Endothelial cell of umbilical vein (primary cell): ENCODE data around the gene SEC61A1. TPM values are rescaled to one million over a fixed set of nuclear protein-coding genes. Genes with fewer than 3 reads are reported as not detected.

Source experiments
- BruUV-seq: library from RNA; stranded (reverse); fragments of 400-500 nt; replicated peaks from 2 replicates; lab custom pipeline; 2021; lab: Mats Ljungman, UMichigan
- CTCF ChIA-PET: fragments of 300-600, 350-600 bp; sonication (Branson Sonifier 250); formaldehyde crosslinking; loops from one replicate; lab custom pipeline; 2021; ENCODE audit warnings: antibody characterized with exemption, inconsistent platforms; lab: Charles Lee
- POLR2A ChIA-PET: fragments of 300-600, 350-600 bp; sonication (Branson Sonifier 250); formaldehyde crosslinking; loops from one replicate; lab custom pipeline; 2021; ENCODE audit warnings: antibody characterized with exemption, inconsistent platforms; lab: Charles Lee
- DNase-seq: peaks from one replicate; pipeline ENCODE4 v3.0.0-alpha.2; 2011; ENCODE audit warnings: low read depth, low spot score
- FAIRE-seq: peaks from 2 replicates; lab custom pipeline; 2011; peaks lifted over from hg19 to GRCh38; lab: Jason Lieb, UNC
- H2AFZ ChIP-seq: 2 replicates; pipeline ENCODE4 v1.6.0; 2012; ENCODE audit warnings: low read depth, low read length, control low read depth, inconsistent platforms
- H3K27ac ChIP-seq: 2 replicates; pipeline ENCODE4 v1.5.1; 2011; ENCODE audit warnings: low read depth, mild to moderate bottlenecking, control low read depth, low read length, moderate library complexity; ENCODE audit not compliant: insufficient read depth
- H3K27me3 ChIP-seq, 2 experiments: 2 replicates each; pipeline versions ENCODE4 v1.6.0 to v1.6.1; 2011; ENCODE audit warnings: low read length in 2 of 2, mixed read lengths in 1 of 2; ENCODE audit not compliant: control insufficient read depth in 2 of 2, insufficient read depth in 2 of 2
- H3K36me3 ChIP-seq, 2 experiments: 2 replicates in 1 of 2; 3 replicates in 1 of 2; pipeline ENCODE4 v1.5.1; 2011; ENCODE audit warnings: low read length in 2 of 2, mild to moderate bottlenecking in 1 of 2, moderate library complexity in 1 of 2; ENCODE audit not compliant: control insufficient read depth in 2 of 2, insufficient read depth in 2 of 2; ENCODE audit errors: extremely low read depth in 1 of 2
- H3K4me1 ChIP-seq: 3 replicates; pipeline ENCODE4 v1.5.1; 2011; ENCODE audit warnings: mild to moderate bottlenecking, low read length; ENCODE audit not compliant: control insufficient read depth, insufficient read depth; ENCODE audit errors: extremely low read depth
- H3K4me2 ChIP-seq: 2 replicates; pipeline ENCODE4 v1.6.1; 2011; ENCODE audit warnings: low read length, control low read depth, mixed read lengths; ENCODE audit not compliant: insufficient read depth
- H3K4me3 ChIP-seq, 3 experiments: fragments of 200-600 bp in 1 of 3; sonication (generic), shearing (Covaris generic) in 1 of 3; replicated peaks in 1 of 3; 2 replicates each; pipeline ENCODE4 v1.5.1; 2011 to 2016; ENCODE audit warnings: control low read depth in 3 of 3, low read length in 3 of 3, mild to moderate bottlenecking in 2 of 3, inconsistent platforms in 1 of 3, low read depth in 1 of 3, moderate library complexity in 1 of 3; ENCODE audit not compliant: insufficient read depth in 1 of 3
- H3K79me2 ChIP-seq: 2 replicates; pipeline ENCODE4 v1.6.0; 2012; ENCODE audit warnings: low read length, inconsistent platforms; ENCODE audit not compliant: control insufficient read depth, insufficient read depth
- H3K9ac ChIP-seq: replicated peaks from 2 replicates; pipeline ENCODE3; 2011; ENCODE audit warnings: low read length, control low read depth; ENCODE audit not compliant: insufficient read depth; ENCODE audit errors: extremely low read depth
- H3K9me1 ChIP-seq: replicated peaks from 3 replicates; pipeline ENCODE4 v1.6.0; 2011; ENCODE audit warnings: mild to moderate bottlenecking, low read length; ENCODE audit not compliant: control insufficient read depth, insufficient read depth; ENCODE audit errors: extremely low read depth
- H3K9me3 ChIP-seq: replicated peaks from 2 replicates; pipeline ENCODE4 v1.5.1; 2012; ENCODE audit warnings: low read length, inconsistent platforms; ENCODE audit not compliant: control insufficient read depth, insufficient read depth
- H4K20me1 ChIP-seq: replicated peaks from 2 replicates; pipeline ENCODE3; 2011; ENCODE audit warnings: mild to moderate bottlenecking, low read length; ENCODE audit not compliant: control insufficient read depth, insufficient read depth; ENCODE audit errors: extremely low read depth
- EZH2 ChIP-seq: IDR thresholded peaks from 2 replicates; pipeline ENCODE4 v1.6.1; 2012; ENCODE audit warnings: borderline replicate concordance, low read depth, mild to moderate bottlenecking, moderate library complexity, low read length, inconsistent platforms; ENCODE audit not compliant: severe bottlenecking
- FOS ChIP-seq: IDR thresholded peaks from 2 replicates; pipeline ENCODE4 v1.6.1; 2011; ENCODE audit warnings: mild to moderate bottlenecking, low read length, moderate library complexity, borderline replicate concordance; ENCODE audit not compliant: insufficient read depth
- JUN ChIP-seq: IDR thresholded peaks from 2 replicates; pipeline ENCODE4 v1.6.1; 2011; ENCODE audit warnings: borderline replicate concordance, low read depth; ENCODE audit not compliant: insufficient read length, insufficient read depth
- MYC ChIP-seq: IDR thresholded peaks from one replicate; pipeline ENCODE4 v1.6.1; 2011; ENCODE audit warnings: mild to moderate bottlenecking, low read depth, low read length
- POLR2AphosphoS5 ChIP-seq: IDR thresholded peaks from 2 replicates; pipeline ENCODE4 v1.6.1; 2012; ENCODE audit warnings: low read depth, mild to moderate bottlenecking, control low read depth, low read length, moderate library complexity; ENCODE audit not compliant: insufficient read depth
- dilution Hi-C: fragments of 300-500 bp; cut with MboI; formaldehyde crosslinking; loops from one replicate; pipeline ENCODE4 v1.15.0; 2019; ENCODE audit warnings: low sequenced_read_pairs; ENCODE audit not compliant: extremely low pct_ligation_motif_present
- intact Hi-C: fragments of 100-400 bp; cut with micrococcal nuclease; formaldehyde crosslinking; loops from one replicate; pipeline ENCODE4 v1.10.0; 2022
- polyA plus RNA-seq, 4 experiments: library from polyadenylated mRNA; depleted of rRNA in 3 of 4; stranded (reverse) in 3 of 4; unstranded in 1 of 4; fragments of >200 nt; gene quantifications; 2 replicates each; pipeline versions ENCODE4 v1.2.1 to v1.2.3, GENCODE V29; 2011 to 2012; ENCODE audit warnings: missing spikeins in 1 of 4
- total RNA-seq: library from RNA; stranded (reverse); gene quantifications from 2 replicates; pipeline ENCODE4 v1.2.3, GENCODE V29; 2021
- TF ChIP-seq, protein P1 (sequence below): IDR thresholded peaks from 2 replicates; pipeline ENCODE4 v1.6.1; 2011; ENCODE audit not compliant: insufficient read depth, insufficient read length
- TF ChIP-seq, protein P2 (sequence below), 2 donors: IDR thresholded peaks; 1 replicate in 1 of 2; 2 replicates in 1 of 2; pipeline ENCODE4 v1.5.1; 2011; ENCODE audit warnings: low read length in 2 of 2, mild to moderate bottlenecking in 2 of 2, moderate library complexity in 2 of 2, control low read depth in 1 of 2, inconsistent platforms in 1 of 2, low read depth in 1 of 2; ENCODE audit not compliant: insufficient read depth in 1 of 2; ENCODE audit errors: extremely low read depth in 1 of 2

Gene SEC61A1
- total and polyA plus RNA-seq, 2 donors (not counting 3 experiments of a cell fraction or from before 2014, with no cell fraction given) = 307 to 312 TPM

DNA sequence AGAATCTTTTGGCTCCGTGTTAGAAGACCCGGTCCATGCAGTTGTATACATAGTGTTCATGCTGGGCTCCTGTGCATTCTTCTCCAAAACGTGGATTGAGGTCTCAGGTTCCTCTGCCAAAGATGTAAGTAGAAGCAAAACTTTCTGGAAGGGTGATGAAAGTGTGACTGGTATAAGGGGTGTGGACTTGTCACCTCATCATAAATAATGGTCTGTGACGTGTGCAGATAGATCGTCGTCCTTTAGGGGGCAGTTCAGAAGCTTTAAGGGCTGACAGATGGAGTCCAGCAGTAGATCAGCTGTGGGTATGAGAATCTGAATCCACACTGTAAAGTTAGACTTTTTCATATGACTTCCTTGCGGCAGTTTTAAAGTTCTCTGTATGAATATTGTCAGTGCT, 15.3 kb downstream of the SEC61A1 start:
- Histone ChIP-seq H3K4me1 (peaks cover 5% of the 10 kb centered on the region), H3K9me3 (no peaks in the 10 kb centered on the region), H2AFZ (no peak overlapping the region), H3K27me3 (no peaks in the 10 kb centered on the region), H3K9me1 (no peaks in the 10 kb centered on the region), H3K4me2 (no peak overlapping the region), H3K36me3 (peaks cover 57 to 80% of the 10 kb centered on the region in 2 experiments), H3K9ac (no peak overlapping the region), H3K79me2 (peaks cover 25% of the 10 kb centered on the region), H4K20me1 (no peaks in the 10 kb centered on the region), H3K4me3 (no peak overlapping the region), H3K27ac (no peak overlapping the region)
- ChIA-PET POLR2A (no interaction called here), CTCF (interaction anchor here (1.0 to 5.7 kb wide), 3 partner anchors 11 to 66 kb away, joined by 3 to 34 read pairs (median 3); no protein-coding TSS in a partner anchor)
- intact Hi-C loops = no loop called here
- BruUV-seq = no TSS peak
- dilution Hi-C loops = no loop called here
- no peak for DNase-seq
- no peak for FAIRE-seq
- TF ChIP-seq JUN (no peak), FOS (no peak), MYC (no peak), EZH2 (no peak)
- TF ChIP-seq, protein P1, sequence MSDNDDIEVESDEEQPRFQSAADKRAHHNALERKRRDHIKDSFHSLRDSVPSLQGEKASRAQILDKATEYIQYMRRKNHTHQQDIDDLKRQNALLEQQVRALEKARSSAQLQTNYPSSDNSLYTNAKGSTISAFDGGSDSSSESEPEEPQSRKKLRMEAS = no peak

DNA sequence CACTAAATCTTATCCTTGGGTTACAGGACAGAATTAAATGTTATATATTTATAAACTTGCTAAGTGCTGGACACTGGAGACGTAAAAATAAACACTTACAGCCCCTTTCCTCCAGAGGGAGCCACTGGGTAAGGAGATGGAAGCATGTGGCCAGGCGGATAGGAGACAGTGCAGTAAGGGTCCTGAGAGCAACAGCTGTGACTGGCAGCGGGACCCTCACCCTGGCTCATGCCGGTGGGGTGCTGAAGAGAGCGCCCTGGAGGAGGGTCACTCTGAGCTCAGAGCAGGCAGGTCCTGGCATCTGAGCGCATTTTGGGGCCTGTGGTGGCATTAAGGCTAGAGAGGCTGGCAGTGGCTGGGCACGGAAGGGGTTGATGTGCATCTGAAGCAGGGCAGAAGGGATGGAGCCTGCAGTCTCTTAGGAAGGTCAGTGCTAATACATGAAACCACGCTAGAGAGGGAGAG, 16.0 kb downstream of the SEC61A1 start:
- Histone ChIP-seq H4K20me1 (no peaks in the 10 kb centered on the region), H3K4me3 (no peak overlapping the region), H3K4me1 (peaks cover 12% of the 10 kb centered on the region), H3K36me3 (peaks cover 58 to 81% of the 10 kb centered on the region in 2 experiments), H3K27me3 (no peaks in the 10 kb centered on the region), H2AFZ (no peak overlapping the region), H3K9ac (no peak overlapping the region), H3K9me1 (no peaks in the 10 kb centered on the region), H3K4me2 (no peak overlapping the region), H3K9me3 (no peaks in the 10 kb centered on the region), H3K27ac (no peak overlapping the region), H3K79me2 (peaks cover 25% of the 10 kb centered on the region)
- intact Hi-C loops = no loop called here
- CTCF ChIA-PET = interaction anchor here (1.0 to 5.7 kb wide), 5 partner anchors 12 to 65 kb away, joined by 3 to 34 read pairs (median 3); no protein-coding TSS in a partner anchor
- POLR2A ChIA-PET = no interaction called here
- BruUV-seq = no TSS peak
- dilution Hi-C loops = no loop called here
- DNase-seq (peak; percentile 54), FAIRE-seq (peak; percentile 66)
- TF ChIP-seq POLR2AphosphoS5 (no peak), MYC (no peak)
- TF ChIP-seq, protein P1 = peak; percentile 5
- TF ChIP-seq, protein P2, sequence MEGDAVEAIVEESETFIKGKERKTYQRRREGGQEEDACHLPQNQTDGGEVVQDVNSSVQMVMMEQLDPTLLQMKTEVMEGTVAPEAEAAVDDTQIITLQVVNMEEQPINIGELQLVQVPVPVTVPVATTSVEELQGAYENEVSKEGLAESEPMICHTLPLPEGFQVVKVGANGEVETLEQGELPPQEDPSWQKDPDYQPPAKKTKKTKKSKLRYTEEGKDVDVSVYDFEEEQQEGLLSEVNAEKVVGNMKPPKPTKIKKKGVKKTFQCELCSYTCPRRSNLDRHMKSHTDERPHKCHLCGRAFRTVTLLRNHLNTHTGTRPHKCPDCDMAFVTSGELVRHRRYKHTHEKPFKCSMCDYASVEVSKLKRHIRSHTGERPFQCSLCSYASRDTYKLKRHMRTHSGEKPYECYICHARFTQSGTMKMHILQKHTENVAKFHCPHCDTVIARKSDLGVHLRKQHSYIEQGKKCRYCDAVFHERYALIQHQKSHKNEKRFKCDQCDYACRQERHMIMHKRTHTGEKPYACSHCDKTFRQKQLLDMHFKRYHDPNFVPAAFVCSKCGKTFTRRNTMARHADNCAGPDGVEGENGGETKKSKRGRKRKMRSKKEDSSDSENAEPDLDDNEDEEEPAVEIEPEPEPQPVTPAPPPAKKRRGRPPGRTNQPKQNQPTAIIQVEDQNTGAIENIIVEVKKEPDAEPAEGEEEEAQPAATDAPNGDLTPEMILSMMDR (IDR thresholded peaks at IDR 0.05; ENCODE audit: extremely low read depth in 1 of 2, insufficient read depth in 1 of 2, low read depth in 1 of 2, low read length in 2 of 2) = peak; percentile 56 to 61
